ENCODE measurements around the gene SLC7A6OS.

SLC7A6OS gene

DNA sequence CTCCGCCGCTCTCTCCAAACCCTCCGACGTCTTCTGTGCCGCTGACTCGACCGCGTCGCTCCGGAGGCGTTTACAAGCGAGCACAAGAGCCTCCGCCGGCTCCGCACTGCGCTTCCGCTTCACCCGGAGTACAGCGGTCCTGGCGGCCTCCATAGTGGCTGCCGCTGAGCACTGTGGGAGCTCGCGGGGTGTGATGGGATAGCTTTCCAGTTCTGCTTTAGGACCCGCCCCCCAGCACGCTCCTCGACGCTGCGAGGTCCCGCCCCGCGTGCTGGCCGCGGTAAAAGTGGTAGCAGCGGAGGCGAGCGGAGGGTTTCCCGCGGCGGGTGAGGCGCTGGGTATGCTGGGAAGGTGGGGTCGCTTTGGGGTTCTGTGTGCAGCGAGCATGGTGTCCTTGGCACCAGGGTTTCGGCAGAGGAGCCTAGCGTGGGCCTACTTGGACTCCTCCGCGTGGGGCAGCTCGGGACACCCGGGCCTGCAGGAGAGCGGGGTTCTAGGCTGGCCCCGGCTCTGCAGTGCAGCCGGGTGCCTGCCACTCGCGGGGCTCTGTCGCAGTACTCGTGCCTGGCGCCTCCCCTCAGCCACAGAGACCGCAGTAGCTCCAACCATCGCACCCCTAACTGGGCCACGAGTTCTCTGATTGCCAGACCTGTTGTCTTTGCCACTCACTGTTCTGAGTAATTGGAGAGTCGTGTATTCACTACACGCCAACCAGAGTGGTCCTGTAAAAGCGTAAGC, at the start of gene SLC7A6OS, which contains the start of gene PRMT7:
Gene SLC7A6OS, minus strand, starts transcription at position 173 of the 738 bp plus-strand sequence. Its CDS starts 20 bp downstream, at position 153.
Gene PRMT7, plus strand, starts transcription at position 246 of the 738 bp plus-strand sequence. CDS start 4,961 bp downstream, outside the sequence.
- peak; percentile 89 for DNase-seq

DNA sequence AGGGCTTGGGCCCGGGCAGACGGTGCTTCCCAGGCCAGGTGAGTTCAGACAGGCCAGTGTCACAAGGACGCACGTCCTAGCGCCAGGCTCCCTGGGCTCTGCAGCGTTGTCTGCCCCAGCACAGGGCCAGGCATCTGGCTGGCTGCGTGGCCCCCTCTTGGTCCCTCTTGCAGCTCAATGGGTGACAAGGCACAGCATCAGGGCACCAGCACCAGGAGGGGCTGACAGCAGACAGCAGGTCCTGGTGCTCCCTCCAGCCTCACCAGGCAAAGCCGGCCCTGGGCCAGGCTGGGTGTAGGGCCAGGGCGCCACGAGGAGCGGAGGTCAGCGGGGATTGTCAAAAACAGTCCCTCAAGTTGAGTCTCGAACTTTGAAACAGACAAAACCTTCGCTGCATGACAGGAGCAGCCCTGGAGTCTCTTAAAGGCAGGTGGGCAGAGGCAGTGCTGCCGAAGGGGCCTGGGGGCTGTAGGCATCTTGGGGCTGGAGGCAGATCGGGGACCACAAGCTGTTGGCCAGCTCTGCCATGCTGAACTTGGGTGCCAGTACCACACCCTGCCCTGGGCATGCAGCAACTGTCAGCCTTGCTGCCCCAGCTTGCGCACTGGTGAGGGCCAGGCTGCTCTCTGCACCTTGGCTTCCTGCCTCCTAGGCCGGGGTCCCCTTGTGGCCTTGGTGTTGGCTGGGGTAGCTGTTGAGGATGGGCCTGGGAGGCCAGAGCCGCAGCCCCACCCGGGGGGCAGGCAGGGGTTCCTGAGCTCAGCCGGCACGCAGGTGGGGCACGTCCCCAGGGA, 48.8 kb upstream of the SLC7A6OS start:
- no peak for DNase-seq

DNA sequence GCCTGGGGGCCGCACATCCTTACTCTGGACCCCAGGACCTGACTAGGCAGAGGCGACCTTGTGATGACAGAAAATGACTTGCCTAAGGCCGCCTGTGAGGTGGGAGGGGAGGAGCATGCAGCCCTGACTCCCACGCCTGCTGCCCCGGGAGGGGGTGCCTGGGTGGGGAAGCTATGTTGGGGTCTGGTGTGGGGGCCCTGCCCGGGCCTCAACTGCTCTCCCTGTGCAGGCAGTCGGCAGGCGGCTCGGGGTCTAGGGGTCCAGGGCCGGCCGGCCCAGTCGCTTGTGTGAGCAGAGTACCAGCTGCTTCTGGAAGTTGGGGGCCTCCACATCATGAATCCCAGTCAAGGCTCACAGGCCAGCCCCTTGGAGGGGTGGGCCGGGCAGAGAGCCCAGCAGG, 48.2 kb upstream of the SLC7A6OS start:
- DNase-seq, result no peak

DNA sequence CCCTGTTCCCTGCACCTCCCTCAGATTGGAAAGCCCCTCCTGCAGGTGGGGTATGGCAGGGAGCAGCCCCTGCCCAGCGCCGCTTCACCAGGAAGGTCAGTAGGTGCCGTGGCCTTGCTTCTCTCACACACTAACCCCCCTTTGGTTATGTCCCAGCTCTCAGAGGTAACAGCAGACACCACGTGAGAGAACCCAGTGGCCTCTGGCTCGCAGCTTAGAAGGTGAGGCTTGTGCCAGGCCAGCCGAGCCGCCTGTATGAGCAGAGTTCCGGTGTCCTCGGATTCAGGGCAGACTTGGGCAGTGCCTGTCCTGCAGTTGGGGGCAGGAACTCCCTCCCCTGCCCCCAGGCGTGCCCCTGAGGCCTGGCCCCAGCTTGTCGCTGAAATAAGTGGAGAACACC, 47.2 kb upstream of the SLC7A6OS start:
- DNase-seq, result no peak

DNA sequence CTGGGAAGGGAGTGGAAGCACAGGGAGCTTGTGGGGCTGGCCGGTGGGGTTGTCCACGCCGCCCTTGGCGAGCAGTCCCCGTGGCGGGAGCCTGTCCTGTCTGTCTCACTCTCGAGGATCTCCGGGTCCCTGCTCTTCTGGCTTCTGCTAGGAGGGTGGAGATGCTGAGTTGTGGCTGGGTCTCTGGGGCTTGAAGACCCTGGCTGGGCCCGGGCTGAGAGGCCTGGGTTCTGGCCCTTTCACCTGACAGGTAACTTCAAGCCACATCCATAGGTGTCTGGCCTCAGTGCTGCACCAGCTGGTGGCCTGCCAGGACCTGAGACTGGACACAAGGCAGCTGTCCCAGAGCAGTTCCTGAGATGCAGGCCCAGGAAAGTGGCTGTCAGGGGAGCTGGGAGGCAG, 46.8 kb upstream of the SLC7A6OS start:
- no peak for DNase-seq

DNA sequence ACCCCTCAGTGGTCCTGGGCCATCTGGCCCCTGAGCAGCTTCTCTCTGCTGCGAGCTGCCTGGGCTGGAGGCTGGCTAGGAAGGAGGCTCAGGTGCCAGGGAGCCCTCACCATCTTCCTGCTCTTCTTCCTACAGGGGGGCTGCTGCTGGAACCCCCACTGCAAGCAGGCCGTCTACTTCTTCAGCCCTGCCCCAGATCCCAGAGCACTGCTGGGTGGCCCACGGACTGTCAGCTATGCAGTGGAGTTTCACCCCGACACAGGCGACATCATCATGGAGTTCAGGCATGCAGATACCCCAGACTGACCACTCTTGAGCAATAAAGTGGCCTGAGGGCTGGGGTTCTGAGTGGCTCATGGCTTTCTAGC, 46.2 kb upstream of the SLC7A6OS start:
- DNase-seq, result no peak

DNA sequence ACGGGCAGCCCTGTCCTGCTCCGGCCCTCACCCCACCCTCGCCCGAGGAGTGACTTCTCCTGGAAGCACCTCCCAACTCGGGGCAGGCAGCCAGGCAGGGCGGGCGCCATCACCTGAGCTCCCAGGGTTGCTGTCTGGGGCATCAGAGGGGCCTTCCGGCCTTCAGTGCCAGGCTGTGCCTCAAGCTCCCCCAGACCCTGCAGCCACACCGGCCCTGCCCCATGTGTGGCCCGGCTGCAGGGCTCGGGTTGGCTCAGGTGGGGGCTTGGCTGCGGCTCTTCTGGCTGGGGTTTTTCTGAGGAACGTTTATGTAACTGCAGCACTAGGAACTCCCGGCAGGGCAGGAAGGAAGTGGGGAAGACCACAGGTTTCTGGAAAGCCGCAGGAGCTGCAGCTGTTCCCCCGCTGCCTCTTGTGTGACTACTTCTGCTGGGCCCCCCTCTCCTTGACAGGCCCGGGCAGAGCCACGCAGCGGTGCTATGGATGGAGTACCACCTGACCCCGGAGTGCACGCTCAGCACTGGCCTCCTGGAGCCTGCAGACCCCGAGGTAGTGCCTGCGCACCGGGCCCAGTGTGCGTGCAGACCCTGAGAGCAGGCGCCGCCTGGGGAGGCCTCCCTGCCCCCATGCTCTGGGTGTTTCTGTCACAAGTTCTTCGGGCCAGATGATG, 45.6 kb upstream of the SLC7A6OS start:
- DNase-seq, result no peak

DNA sequence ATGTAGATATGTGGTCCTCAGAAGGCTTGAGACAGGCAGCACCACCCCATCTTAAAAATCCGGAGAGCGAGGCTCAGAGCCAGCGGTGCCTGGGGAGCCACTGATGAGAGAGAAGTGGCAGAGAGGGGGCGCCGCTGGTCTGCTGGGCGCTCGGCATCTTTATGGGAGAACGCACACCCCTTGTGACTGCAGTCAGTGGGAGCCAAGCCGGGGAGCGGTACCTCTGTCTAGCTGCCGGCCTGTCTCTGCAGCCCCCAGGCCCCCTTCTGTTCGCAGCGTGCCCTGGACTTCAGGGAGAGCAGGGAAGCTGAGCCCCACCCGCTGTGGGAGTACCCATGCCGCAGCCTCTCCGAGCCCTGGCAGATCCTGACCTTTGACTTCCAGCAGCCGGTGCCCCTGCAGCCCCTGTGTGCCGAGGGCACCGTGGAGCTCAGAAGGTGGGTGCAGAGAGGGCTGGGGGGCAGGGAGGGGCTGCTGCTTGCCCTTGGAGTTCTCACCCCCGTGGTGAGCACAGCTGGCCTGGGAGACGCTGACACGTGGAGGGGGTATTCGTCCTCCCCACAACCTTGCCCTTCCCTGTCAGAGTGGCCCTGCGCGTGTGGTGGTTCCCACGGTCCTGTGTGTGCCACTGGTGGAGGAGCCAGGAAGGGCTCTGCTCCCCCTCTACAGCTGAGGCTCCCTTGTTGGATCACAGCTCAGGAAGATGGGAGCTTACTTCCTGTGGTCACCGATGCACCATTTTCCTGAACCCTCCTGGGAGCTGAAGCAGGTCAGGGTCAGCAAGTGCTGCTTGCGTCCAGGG, 44.9 kb upstream of the SLC7A6OS start:
- DNase-seq, result no peak

DNA sequence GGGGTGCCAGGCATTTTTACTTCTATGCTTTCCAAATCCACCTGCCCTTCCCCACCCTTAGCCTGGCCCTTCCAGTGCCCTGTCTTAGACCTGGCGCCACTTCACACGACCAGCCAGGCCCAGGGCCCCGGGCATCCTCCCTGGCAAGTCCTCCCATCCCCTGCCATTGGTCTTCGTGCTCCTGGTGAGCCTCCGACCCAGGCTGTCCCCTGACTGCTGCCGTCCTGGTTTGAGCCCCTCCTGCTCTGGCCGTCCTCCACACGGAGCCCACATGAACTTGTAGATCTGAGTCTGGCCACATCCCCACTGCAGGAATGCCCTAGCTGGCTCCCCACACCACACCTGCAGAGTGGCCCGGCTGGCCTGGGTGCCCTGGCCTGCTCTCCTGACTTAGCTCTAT, 44.1 kb upstream of the SLC7A6OS start:
- DNase-seq, result no peak

DNA sequence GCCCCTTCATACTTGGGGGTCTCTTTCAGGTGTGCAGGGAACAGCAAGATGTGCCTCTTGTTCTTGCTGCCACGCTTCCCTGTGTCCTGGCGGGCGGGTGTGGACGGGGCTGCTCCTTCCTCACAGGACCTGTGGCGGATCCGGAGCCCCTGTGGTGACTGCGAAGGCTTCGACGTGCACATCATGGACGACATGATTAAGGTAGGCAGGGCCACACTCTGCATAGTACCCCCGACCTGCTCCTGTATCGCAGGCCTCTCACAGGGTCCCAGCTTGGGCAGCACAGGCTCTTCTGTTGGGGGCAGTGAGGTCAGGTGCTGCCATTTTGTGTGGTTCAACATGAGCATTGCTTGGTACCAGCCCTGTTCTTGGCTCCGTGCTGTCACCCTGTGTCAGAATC, 42.6 kb upstream of the SLC7A6OS start:
- no peak for DNase-seq

DNA sequence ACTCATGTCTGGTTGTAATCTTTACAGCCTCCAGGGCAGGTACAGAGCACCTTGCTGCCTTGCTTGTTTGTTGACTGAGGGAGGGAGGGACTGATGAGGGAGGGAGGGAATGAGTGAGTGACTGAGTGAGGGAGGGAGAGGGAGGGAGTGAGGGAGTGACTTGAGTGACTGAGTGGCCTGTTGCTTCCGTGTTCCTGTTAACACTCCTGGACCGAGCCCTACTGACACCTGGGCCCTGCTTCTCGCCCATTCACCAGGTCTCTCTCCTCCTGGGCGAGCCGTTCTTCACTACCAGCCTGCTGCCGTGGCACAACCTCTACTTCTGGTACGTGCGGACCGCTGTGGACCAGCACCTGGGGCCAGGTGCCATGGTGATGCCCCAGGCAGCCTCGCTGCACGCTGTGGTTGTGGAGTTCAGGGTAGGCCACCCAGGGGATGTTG, 41.3 kb upstream of the SLC7A6OS start:
- DNase-seq, result no peak

DNA sequence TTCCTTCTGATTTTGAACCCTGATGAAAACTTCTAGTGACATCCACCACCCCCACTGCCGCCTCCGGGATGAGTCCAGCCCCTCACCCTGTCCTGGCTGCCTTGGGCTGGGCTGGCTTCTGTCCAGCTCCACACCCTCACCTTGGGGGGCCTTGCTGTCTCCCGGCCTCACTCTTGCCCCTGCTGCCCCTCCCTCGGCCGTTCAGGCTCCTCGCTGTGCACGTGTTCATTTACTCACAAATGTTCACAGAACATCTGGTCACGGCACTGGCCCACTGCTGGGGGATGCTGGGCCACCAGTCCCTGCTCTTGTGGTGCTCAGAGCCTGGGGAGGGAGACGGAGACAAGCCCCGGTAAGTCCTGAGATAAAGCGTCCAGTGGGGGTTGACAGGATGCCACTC, 40.7 kb upstream of the SLC7A6OS start:
- no peak for DNase-seq

DNA sequence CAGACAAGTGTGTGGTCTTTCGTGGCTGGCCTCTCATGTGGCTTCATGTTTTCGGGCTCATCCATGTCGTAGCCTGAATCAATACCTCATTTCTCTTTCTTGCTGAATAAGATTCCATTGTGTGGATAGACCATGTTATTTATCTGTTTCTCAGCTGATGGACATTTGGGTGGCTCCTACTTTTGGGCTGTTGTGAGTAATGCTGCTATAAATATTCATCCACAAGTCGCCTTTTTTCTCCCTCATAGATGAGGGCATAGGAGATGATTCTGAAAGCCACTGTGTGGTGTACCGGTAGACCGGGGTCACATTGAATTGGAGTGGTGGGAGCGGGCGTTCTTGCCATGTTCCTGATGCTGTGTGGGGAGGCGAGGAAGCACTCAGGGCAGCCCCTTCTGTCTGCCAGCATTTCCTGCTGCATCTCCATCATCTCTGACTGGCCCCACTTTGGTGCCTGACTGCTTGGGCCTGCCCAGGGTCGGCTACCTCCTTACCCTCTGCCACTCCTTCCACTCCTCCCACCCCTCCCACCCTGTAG, 40.1 kb upstream of the SLC7A6OS start:
- no peak for DNase-seq

DNA sequence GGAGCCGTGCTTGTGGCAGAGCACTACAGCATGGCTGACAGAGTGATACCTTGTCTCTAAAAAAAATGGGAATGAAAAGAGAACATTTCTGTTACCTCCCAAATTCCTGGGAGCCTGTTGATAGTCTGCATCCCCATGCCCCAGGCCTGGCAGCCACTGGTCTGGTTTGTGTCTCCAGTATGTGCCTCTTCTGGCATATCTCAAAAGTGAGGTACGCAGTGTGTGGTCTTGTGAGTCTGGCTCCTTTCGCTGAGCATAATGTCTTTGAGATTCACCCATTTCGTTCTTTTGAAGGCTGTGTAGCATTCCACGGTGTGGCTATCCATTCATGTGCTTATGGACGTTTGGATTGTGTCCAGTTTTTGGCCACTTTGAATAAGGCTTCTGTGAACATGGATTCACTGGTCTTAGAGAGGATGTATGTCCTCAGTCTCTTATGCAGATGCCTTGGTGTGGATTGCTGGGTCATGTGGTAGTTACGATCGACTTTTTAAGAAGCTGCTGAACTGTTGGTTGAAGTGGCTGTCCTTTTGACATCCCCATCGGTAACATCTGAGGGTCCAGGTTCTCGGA, 39.2 kb upstream of the SLC7A6OS start:
- DNase-seq, result no peak

DNA sequence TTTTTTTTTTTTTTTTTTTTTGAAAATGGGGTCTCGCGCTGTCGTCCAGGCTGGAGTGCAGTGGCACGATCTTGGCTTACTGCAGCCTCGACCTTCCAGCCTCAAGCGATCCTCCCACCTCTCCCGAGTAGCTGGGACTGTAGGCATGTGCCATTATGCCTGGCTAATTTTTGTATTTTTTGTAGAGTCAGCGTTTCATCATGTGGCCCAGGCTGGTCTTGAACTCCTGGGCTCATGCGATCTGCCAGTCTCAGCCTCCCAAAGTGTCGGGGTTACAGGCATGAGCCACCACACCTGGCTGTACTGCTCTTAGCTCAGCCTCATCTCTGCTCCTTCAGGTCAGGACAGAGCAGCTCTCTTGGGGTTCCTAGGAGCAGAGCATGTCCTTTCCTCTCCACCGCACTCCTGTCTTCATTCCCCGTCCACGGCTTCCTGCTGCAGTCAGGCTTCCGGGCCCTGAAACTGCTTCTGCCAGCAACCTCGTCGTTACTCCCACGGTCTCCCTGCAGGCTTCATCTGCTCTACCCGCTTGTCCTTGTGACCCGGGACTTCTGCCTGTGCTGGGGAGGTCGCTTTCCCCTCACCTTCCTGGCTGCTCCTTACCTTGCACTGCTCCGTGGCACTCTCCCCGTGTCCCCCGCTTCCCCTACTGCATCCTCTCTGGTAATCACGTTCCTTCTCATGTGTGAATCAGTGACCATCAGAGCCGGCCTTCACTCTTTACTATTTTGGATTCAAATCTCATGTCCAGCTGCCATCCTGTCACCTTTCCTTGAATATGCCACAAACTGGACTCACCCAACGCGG, 38.1 kb upstream of the SLC7A6OS start:
- DNase-seq, result no peak

DNA sequence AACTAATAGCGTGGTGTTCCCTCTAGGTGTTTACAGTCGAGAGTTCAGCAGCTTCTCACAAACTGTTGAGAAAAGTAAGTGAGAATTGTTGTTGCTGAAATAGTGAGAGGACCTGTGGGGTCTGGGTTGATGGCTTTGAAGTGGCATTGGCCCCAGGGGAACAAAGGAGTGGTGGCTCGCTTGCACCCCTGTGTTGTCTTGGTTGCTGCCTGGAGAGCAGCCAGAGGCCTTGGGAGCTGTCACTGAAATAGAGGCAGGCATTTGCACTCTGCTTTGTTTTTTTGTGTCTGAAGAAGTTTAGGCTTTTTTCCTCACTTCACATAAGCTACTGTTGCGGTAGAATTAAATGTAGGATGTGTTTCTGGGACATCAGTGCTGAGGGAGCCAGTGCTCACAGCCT, 36.9 kb upstream of the SLC7A6OS start:
- no peak for DNase-seq

DNA sequence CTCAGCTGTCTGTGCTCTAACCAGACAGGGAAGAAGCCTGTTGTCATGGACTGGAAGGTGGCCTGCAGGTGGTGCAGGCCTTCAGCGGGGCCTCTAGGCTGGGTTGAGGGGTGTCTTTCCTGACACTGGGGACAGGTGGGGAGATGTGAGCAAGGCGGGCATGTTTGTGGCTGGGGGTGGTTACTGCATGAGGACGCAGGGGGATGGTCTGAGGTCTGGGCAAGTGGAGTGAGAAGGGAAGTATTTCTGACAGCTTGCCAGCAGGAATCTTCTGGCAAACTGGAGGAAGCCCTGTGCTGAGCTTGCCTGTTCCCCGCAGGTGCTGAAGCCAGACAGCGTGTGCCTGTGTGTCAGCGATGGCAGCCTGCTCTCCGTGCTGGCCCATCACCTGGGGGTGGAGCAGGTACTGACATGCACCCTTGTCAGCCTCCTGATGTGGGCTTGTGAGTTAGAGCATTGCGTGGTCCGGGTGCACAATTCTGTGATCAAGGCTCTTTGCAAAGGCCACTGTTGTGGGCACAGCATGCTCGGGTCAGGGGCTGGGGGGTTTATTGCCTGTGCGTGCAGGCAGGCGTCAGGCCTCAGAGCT, 36.2 kb upstream of the SLC7A6OS start:
- no peak for DNase-seq

DNA sequence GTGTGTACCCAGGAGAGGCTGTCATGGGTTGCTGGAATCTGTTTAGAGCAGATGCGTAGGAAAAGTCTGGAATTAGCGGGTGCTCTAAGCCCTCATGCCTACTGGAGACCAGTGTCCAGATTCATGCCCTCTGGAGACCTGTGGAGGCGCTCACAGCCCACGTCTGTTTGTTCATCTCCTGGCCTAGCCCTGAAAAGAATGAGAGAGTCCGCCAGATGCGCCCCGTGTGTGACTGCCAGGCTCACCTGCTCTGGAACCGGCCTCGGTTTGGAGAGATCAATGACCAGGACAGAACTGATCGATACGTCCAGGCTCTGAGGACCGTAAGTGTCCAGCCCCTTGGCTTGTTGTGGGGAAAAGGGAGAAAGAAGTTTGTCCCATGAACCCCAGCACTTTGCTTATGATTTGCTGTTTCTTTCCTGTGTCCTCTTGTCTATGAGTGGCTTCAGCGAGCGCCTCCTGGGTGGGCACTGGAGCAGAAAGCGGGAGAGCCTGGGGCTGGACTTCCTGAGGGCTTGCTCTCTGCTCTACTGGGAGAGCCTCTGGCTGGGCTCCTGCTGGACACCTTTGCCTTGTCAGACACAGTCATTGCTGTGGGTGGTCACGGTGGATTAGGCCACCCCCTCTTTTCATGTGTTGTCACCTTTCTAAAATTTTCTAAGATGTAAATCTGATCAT, 35.4 kb upstream of the SLC7A6OS start:
- DNase-seq, result no peak

DNA sequence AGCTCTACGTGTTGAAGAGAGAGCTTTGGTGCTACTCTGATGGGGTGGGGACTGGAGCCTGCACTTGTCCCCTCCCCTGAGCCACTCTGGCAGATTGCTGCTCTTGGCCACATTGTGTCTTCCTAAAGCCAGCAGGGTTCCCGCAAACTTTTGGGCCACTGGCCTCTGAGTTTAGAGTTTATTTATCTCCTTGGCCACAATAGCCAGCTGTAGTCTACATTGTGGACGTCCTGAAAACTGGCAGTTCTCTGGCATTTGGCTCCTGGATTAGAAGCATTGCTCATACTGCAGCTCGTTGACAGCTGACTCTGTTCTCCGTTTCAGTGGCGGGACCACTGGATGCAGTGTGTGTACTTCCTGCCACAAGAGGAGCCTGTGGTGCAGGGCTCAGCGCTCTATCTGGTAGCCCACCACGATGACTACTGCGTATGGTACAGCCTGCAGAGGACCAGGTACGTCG, 34.6 kb upstream of the SLC7A6OS start:
- DNase-seq, result no peak

DNA sequence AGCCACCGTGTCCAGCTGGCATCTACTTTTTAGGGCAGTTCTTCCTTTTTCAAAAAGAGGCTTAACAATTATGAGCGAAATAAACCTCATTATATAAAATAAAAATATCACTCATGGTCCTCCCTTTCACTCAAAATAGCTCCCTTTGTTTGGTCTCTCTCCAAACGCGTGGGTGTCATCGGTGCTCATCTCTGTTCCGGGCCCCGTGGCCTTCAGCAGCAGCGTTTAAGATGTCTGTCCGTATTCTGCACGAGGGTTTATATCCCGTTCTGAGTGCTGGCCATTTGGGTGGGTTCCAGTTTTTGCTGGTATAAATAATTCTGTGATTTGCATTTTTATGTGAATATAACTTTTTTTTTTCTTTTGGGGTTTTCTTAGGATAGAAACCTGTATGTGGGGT, 33.5 kb upstream of the SLC7A6OS start:
- DNase-seq, result no peak

Measured in fibroblast of skin of right biceps (primary cell).